Progenitor cell of endocrine pancreas (in vitro differentiated cells): ENCODE measurements around the gene APBB2. TPM values are rescaled to one million over a fixed set of nuclear protein-coding genes. Genes with fewer than 3 reads are reported as not detected.

ENCODE experiments used
- DNase-seq: peaks from one replicate; pipeline ENCODE4 v3.0.0; 2021; ENCODE audit warnings: low spot score; ENCODE audit not compliant: unreplicated experiment
- H3K27ac Mint-ChIP-seq: 2 replicates; pipeline ENCODE4 v1.8.0; 2021; ENCODE audit warnings: mild to moderate bottlenecking, moderate library complexity, mixed read lengths
- H3K27me3 Mint-ChIP-seq: 2 replicates; pipeline ENCODE4 v1.8.0; 2021; ENCODE audit warnings: mixed read lengths
- H3K36me3 Mint-ChIP-seq: 2 replicates; pipeline ENCODE4 v1.8.0; 2022; ENCODE audit warnings: mixed read lengths; ENCODE audit not compliant: insufficient read depth
- H3K4me1 Mint-ChIP-seq: 2 replicates; pipeline ENCODE4 v1.8.0; 2021; ENCODE audit warnings: low read depth, mixed read lengths
- H3K4me3 Mint-ChIP-seq: 2 replicates; pipeline ENCODE4 v1.8.0; 2021; ENCODE audit warnings: low read depth, mild to moderate bottlenecking, moderate library complexity, mixed read lengths
- H3K9me3 Mint-ChIP-seq: 2 replicates; pipeline ENCODE4 v1.8.0; 2021; ENCODE audit warnings: low read depth, mixed read lengths
- CTCF ChIP-seq: fragments of 200-600 bp; sonication (generic); IDR thresholded peaks from one replicate; pipeline ENCODE4 v1.5.0; 2021; ENCODE audit warnings: antibody characterized with exemption, mild to moderate bottlenecking; ENCODE audit not compliant: unreplicated experiment
- total RNA-seq: library from RNA; stranded (reverse); gene quantifications from 2 replicates; pipeline ENCODE4 v1.2.1, GENCODE V29; 2021

Gene APBB2
- total RNA-seq, 1 donor from 2014 or later, result 61.7 TPM

DNA sequence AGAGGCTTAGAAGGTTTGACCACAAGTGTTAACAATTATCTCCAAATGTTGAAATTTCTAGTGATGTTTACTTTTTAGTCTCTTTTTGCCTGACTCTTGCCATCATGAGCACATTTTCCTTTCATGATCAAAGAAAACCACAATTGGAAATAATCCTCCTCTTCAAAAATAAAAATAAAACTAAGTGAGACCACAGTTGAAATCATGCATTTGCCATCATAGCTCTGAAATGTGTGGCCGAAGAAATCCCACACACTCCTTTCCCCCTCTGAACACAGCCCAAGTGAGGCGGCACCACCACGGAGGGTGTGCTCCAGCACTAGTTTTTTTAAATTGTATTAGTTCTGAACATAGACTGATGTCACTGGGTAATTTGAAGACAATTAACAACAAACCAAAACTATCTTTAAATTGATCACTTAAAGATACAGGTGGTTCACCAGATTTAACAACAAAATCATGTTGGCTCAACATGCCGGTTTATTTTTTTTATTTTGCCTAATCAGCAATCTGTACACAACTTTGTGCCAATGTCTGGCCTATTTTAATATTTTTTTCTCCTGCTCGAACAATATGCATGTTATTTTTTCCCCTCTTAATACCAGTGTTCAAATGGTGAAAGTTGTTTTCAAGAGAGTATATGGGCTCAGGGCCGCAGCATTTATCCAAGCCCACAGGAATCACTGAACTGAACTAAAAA, 17.6 kb downstream of the APBB2 start:
- H3K36me3 Mint-ChIP-seq, result peaks cover 1% of the 10 kb centered on the region

DNA sequence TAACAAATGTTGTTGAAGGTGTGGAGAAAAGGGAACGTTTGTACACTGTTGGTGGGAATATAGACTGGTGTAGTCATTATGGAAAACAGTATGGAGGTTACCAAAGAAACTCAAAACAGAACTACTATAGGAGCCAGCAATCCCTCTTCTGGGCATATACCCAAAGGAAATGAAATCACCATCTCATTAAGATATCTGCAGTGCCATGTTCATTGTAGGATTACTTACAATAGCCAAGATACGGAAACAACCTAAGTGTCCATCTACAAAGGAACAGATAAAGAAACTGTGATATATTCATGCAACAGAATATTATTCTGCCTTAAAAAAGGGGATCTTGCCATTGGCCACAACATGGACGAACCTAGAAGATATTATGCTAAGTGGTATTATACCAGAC, 22.2 kb downstream of the APBB2 start:
- Mint-ChIP-seq H3K9me3 (peaks cover 9% of the 10 kb centered on the region), H3K27ac (no peak overlapping the region), H3K27me3 (no peaks in the 10 kb centered on the region), H3K36me3 (peaks cover 1% of the 10 kb centered on the region), H3K4me1 (peaks cover 15% of the 10 kb centered on the region), H3K4me3 (no peak overlapping the region)
- DNase-seq, result no peak
- no peak for TF ChIP-seq CTCF

More for the DNA sequence above, 17.6 kb downstream of the APBB2 start:
- H3K9me3 Mint-ChIP-seq, result peaks cover 4% of the 10 kb centered on the region
- DNase-seq, result no peak
- H3K27ac Mint-ChIP-seq, result no peak overlapping the region
- peaks cover 3% of the 10 kb centered on the region for H3K4me1 Mint-ChIP-seq
- no peak for TF ChIP-seq CTCF
- H3K27me3 Mint-ChIP-seq, result no peaks in the 10 kb centered on the region
- H3K4me3 Mint-ChIP-seq, result no peak overlapping the region

DNA sequence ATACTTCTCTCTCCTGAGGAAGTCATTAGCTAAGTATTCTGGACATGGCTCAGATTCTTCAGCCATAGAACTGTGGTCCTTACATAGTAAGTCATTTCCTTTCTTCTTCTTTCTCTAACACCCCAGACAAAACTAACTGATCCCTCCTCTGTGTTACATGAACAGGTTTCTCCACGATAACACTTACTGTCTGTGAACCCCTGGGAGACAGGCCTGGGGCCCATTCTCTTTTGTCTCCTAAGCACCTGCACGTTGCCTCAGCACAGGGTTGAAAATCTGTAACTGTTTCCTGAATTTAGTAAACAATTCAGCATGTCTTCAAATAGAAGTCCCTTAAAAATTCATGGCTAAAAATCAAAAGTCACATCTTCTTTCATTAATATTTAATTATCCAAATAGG, 24.7 kb downstream of the APBB2 start:
- Mint-ChIP-seq H3K4me3 (no peak overlapping the region), H3K4me1 (peaks cover 29% of the 10 kb centered on the region), H3K36me3 (peaks cover 3% of the 10 kb centered on the region), H3K27ac (no peak overlapping the region), H3K27me3 (no peaks in the 10 kb centered on the region), H3K9me3 (peaks cover 15% of the 10 kb centered on the region)
- no peak for DNase-seq
- no peak for TF ChIP-seq CTCF

GRCh38 chr4:41189076-41189475, 25.3 kb downstream of the APBB2 start:
- Mint-ChIP-seq H3K4me3 (no peak overlapping the region), H3K4me1 (peaks cover 29% of the 10 kb centered on the region), H3K27ac (no peak overlapping the region)

More at GRCh38 chr4:41189076-41189475, 25.3 kb downstream of the APBB2 start:
- peaks cover 3% of the 10 kb centered on the region for H3K36me3 Mint-ChIP-seq
- DNase-seq, result no peak
- H3K27me3 Mint-ChIP-seq, result no peaks in the 10 kb centered on the region
- peaks cover 15% of the 10 kb centered on the region for H3K9me3 Mint-ChIP-seq
- no peak for TF ChIP-seq CTCF
